COLO668 (cell line): Measurements from ENCODE around the gene SMIM26.

Source experiments
- DNase-seq: peaks from one replicate; lab custom pipeline; 2025; ENCODE audit not compliant: unreplicated experiment; lab: John Stamatoyannopoulos, UW

SMIM26 gene

DNA sequence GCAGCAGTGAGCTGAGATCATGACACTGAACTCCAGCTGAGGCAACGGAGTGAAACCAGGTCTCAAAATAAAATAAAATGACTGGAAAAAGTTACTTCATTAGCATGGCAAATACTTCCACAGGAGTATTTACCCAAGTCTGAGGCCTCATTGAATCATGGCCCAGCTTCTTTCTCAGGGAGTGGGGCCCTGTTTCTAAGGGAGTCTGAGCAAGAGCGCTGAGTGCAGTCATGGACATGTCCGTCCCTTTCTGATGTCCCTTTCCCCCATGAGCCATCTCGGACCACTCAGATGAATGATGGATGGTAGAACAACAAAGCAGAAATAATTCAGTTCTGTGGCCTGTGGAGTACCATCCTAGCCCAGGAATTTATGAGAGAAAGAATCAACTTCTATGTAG lies 12.8 kb downstream of the SMIM26 start:
- no peak for DNase-seq

DNA sequence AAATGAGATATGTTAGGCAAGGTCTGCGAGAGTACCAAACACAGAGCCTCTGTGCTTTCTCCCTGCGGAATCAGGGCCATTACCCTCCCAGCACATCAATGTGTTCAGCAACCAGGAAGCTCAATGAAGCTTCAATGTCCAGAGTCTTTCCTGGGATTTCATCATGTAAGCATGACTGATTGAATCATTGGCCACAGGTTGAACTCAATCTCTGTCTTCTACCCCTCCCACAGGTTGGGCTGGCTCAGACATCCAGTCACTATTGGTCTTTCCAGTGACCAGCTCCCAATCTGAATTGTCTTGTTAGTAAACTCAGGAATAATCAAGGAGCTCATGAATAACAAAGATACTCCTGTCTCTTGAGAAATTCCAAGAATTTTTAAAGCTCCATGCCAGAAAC lies 17.9 kb downstream of the SMIM26 start:
- no peak for DNase-seq

DNA sequence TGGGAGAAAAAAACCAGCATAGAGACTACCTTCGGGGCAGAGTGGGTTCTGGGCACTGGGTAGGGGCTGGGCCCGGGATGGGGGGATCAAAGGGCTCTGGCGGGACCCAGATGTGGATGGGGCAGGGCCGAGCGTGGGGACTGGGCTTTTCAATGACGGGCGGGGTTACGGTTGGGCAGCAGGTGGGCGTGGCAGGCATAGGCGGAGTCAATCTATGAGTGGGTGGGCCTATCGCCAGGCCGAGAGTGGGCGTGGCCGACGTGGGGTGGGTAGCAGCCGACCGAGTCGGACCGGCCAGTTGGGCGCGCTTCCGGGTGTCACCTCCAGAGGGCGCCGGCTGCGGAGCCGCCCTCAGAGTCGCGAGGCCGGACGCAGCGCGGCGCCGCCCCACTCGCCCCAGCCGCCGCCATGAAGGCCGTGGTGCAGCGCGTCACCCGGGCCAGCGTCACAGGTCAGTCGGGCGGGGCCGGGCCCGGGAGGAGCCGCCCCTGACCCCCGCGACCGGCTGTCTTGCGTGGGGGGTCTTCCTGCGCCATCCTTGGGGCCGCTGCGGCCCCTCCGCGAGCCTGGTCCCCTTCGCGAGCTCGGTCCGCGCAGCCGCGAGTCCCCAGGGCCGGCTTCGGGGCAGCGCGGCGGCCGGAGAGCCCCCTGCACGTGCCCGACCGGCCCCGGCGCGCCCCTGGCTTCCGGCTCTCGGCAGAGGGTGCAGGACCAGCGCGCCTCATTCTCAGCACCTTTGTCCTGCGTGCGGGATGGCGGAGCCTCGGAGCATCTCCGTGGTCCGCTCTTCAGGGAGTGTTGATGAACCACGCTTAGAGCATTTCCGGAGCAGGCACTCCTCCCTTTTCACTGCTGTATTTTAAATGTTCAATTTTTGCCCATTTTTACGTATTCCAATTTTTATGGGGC lies 20.7 kb downstream of the SMIM26 start, which contains the start of gene DTD1:
Gene DTD1, plus strand, starts transcription at position 390 of the 909 bp plus-strand sequence. Its CDS starts 19 bp downstream, at position 409.
- peak; percentile 91 for DNase-seq

DNA sequence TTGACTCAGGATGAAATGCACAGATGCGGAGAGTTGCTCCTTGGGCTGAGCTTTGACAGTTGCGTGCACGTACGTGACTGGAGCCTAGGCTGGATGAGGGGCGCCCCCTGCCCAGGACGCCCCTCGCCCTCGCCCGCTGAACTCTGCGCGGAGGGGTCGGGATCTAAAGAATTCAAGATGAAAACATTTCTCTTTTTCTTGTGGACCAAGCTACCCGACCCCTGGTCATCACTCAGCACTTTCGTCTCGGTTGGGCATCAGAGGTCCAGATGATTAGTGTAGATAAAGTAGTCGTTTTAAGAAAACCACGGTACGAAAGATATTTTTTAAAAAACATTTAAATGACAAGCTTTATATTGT lies 21.3 kb downstream of the SMIM26 start:
- DNase-seq: no peak

DNA sequence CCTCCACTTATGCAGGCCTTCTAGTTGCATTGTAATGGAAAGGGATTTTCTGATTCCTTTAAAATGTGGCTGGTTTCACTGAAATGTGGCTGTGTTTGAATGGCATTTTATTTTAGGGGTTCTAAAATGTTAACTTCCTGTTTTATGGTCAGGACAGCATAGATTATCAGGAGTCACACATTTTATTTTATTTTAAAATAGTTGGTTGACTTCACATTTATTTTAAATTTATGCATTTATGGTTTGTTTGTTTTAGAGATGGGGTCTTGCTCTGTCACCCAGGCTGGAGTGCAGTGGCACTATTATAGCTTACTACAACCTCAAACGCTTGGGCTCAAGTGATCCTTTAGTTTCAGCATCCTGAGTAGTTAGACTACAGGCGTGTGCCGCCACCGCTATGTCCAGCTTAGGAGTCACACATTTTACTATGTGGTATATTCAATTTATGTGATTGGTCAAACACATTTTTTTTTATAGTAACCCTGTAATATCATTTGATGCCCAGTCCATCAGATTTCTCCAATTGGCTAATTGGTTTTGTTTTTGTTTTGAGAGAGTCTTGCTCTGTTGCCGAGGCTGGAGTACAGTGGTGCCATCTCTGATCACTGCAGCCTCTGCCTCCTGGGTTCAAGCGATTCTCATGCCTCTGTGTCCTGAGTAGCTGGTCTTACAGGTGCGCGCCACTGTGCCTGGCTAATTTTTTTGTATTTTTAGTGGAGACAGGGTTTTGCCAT lies 22.9 kb downstream of the SMIM26 start:
- DNase-seq: no peak

DNA sequence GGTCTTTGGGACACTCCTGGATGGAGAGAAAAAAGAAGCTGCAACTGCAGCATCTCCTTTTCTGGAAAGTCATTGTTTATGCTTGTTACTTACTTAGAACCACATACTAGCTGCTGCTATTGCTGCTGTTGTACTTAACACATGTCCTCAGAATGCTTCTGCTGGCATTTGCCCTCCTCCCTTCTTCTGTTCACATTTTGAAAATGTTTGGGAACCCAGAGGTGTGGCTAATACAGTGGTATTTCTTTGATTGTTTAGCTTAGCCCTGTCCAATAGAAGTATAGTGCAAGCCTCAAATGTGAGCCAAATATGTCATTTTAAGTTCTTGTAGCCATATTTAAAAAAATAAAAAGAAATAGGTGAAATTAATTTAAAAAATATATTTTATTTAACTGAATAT lies 29.0 kb downstream of the SMIM26 start:
- no peak for DNase-seq

DNA sequence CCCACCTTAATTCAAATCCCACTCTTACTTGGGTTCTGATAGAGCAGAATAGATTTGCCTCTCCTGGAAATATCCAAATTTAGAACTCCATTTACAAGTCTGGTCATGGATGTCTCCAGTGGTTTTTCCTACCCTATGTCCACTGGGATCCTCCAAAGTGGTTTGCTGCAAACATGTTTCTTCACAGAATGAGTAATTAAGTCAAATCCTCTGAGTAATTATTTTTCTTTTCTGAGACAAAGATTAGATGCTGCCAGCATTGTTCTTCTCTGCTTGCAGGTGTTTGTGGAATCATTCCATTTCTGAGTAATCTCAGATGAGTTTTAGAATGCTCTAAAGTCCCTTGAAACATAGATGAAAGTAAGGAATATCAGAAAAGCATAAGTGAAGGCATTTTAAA lies 42.5 kb downstream of the SMIM26 start:
- no peak for DNase-seq

DNA sequence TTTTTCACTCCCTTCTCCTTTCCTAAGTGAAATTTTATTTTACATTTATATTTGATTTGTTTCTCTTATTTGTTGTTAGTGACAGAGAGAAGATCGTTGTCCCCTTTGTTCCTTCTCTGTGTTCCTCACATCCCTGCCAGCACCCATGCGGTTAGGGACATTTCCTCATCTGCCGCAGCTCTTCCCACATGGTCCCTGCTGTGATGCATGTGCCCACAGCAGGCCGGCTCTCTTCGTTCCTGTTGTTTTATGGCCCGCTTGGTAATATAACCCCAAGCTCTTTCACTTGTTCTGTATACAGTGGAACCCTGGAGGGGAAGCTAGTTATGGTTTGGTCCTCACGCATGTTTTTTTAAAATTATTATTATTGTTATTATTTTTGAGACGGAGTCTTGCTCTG lies 44.3 kb downstream of the SMIM26 start:
- DNase-seq: no peak

DNA sequence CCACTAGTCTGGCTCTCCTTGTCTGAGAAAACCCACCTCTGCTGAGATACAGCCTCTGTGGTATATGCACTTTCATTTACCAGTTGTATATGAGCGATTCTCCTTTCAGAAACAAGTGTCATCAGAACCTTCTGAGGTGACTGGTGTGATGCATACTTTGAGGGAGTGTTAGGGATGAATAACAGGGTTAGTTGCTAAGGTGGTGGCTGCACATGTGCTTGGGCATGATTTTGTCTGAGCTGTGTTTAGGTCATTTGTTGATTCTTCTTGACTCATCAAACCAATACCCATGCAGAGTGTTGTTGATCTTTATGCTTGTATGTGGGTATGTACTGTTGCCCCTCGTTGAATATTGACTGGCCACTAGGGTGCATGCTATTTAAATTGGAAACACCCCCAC lies 46.3 kb downstream of the SMIM26 start:
- DNase-seq: no peak

DNA sequence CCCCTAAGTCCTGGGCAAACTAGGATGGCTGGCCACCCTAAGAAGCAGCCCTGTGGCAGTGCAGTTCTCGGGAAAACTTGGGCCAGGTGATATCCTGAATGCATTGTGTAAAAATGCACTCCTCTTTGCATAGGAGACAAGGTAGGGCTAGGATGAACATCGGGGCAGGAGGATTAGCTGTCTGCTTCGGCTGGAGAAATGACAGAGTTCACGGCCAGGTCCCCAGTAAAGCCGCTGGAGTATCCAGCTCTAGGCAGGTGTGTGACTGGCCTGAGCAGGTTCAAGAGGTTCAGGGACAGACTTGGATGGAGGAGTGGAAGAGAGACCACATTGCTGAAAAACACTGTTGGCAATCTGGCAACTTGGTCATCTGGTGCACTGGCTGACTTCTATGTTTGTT lies 47.0 kb downstream of the SMIM26 start:
- no peak for DNase-seq

DNA sequence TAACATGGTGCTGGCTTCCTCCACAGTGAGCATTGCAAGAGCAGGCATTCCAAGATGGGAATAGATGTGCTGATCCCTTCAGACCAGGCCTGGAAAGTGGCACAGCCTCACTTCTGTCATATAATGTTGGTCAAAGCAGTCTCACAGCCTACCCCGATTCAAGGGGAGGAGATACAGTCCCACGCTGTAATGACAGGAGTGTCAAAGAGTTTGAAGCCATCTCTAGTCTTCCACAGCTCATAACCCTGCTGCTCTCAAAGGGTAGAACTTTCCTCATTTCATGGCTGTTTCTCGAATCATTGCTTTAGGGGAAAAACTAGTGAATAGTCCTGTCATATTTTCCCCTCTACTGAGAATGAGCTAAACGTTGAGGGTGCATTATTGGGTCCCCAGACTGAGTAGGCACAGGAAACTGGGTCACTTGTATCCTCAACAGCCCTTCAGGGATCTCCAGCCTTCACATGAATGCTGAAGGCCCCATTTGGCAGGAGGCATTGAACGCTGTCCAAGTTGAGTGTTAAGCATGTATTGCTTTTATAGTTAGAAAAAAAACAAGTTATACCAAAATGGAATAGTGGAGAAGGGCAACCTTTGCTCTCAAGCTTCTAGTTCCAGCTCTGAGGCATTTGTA lies 47.9 kb downstream of the SMIM26 start:
- no peak for DNase-seq
